Right lung (tissue), 5 donors: ENCODE data around the gene NASP. TPM values are rescaled to one million over a fixed set of nuclear protein-coding genes. Genes with fewer than 3 reads are reported as not detected.
"Not testable (repeated sequence)": the region's sequence is repeated elsewhere in the genome, so short reads cannot be mapped to it uniquely, and the experiment has no call there.

Experiments
- DNase-seq, 2 donors: peaks; one replicate each; pipeline ENCODE4 v3.0.0-alpha.2; 2013
- polyA plus RNA-seq, 5 donors: library from polyadenylated mRNA; unstranded; fragments of 120-200 nt; gene quantifications; one replicate each; pipeline versions ENCODE4 v1.2.1 to v1.2.3, GENCODE V29; 2013; ENCODE audit warnings: inconsistent platforms in 1 of 5, low replicate concordance in 1 of 5; ENCODE audit not compliant: insufficient read length in 5 of 5, insufficient read depth in 1 of 5

The NASP gene
- polyA plus RNA-seq, 5 donors = 270 to 425 (median 352) TPM

DNA sequence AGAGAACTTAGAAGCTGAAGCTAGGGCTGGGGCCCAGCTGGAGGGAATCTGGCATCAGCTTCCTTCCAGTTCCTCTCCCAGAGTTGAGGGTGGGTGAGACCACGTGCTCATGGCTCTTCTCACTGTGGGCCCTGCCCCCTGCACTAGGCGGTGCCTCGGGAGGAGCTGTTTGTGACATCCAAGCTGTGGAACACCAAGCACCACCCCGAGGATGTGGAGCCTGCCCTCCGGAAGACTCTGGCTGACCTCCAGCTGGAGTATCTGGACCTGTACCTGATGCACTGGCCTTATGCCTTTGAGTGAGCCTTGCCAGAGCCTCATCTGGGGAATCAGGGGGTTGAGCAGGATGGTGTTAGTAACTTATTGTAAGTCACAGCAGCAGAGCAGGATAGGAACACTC is 17.1 kb upstream of the NASP start:
- DNase-seq = no peak

DNA sequence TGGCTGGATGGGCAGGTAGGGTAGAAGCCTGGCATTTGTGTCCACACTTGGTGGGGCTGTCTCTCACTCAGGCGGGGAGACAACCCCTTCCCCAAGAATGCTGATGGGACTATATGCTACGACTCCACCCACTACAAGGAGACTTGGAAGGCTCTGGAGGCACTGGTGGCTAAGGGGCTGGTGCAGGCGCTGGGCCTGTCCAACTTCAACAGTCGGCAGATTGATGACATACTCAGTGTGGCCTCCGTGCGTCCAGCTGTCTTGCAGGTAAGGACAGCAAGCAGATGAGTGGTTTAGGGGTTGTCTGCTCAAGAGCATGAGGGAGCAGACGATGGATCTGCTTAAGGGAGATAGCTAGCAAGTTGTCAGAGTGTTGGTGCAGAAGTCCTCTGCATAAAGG is 15.9 kb upstream of the NASP start:
- no peak for DNase-seq

DNA sequence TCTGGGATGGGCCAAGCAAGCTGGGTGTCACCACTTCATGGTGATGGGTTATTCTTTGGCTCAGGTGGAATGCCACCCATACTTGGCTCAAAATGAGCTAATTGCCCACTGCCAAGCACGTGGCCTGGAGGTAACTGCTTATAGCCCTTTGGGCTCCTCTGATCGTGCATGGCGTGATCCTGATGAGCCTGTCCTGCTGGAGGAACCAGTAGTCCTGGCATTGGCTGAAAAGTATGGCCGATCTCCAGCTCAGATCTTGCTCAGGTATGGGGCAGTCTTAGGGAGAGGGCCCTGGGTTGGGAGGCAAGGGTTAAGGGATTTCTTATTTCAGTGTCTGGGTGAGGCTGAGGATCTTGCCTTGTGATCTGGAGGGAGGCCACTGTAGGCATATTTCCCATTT is 15.4 kb upstream of the NASP start:
- DNase-seq = no peak

DNA sequence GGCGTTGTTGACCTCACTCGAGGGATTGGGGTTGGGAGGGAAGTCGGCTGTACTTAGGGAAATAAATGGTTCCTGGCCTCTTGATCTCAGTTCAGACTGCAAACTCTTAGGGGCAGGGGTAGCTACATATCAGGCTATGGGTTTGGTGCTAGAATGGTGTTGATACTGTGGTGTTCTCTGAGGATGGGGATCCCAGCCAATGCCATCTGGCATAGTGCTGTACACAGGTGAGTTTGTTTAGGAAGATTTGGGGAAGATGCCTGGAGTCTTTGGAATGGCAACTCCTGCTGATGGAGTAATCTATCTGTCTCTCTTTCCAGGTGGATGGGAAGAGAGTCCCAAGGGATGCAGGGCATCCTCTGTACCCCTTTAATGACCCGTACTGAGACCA is 14.3 kb upstream of the NASP start:
- DNase-seq = no peak

DNA sequence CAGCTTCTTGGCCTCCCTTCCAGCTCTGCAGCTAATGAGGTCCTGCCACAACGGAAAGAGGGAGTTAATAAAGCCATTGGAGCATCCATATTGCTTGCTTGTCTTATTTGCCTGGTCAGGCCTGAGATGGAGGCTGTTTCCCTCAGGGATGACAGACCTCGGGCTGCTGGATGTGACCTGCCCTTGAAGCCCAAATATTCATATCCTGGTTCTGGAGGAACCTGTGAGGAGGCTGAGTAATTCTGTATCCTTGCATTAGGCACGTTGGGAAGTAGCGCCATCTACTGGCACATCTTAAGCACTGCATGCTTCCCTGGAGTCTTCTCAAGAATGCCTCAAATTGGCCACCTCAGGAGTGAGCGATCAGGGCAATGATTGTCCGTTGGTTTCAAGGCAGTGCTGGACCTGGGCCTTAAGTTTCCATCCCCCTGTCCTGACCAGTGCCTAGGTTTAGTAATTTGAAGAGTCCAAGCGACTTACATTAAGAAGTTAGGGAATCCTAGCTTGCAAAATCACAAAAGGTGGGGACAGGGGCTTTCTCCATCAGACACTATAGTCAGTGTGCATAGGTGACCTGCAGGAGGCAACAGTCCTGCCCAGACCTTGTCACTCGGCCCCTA is 13.8 kb upstream of the NASP start:
- DNase-seq = peak; percentile 54 to 59

DNA sequence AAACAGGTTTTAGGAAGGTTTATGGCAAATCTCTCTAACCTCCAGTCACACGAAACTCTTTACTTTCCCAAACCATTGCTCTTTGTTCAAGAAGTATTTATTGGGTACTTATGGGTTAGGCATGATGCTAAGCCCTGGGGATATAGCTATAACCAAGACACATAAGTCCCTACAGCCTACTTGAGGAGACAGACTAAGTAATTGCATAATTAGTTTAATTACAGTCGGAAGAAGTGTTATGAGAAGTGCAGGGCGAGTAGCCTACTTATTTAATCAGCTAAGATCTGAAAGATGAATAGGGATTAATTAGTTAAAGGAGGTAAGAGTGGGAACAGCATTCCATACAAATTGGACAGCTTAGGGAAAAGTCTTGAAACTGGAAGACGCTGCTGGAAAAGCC is 13.2 kb upstream of the NASP start:
- no peak for DNase-seq

DNA sequence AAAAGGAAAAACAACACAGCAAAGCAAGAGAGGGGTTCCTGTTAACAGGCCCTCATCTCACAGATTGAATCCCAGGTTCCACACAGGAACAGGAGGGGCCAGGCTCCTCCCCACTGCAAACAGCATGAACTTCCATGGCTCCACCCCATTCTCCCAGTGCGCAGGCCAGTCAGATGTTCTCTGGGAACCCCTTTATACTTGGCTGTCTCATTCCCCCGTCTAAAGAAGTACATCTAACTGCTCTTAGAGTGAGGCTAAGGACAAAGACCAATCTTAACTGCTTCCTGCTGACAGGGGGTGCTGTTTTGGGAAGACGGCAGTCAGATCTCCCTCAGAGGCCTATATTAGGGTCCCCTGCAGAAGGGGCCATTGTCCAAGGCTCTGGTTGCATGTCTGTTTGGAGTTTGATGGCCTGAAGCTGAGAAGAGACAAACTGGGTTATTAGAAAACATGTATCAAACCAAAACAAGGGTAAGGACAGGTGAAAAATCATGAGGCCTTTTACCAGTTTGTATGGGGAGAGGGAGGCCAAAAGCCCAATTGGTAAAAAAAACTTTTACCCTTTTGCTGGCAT is 10.5 kb upstream of the NASP start:
- no peak for DNase-seq

DNA sequence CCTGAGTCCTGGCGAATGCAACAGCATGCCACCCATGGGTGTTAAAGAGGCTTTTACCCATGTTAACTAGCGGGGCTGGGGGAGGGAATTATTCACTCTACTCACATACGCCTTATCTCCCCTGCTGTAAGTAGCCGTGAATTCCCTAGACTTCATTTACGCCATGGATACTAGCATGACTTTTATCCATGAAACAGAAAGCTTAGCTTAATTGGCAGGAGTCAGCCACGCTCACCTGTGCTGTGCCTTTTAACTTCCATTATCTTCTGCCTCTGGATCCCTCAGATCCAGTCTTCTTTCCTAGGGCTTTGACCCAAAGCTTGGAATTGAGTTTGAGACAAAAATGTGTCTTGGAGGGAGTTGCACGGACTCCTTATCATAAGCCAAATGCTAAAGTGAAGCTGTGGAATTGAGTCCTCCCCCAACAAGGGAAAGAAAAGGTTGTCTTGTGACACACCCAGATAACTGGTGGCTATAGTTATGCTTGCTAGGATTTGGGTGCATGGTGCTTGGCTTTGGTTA is 9.7 kb upstream of the NASP start:
- DNase-seq = no peak

DNA sequence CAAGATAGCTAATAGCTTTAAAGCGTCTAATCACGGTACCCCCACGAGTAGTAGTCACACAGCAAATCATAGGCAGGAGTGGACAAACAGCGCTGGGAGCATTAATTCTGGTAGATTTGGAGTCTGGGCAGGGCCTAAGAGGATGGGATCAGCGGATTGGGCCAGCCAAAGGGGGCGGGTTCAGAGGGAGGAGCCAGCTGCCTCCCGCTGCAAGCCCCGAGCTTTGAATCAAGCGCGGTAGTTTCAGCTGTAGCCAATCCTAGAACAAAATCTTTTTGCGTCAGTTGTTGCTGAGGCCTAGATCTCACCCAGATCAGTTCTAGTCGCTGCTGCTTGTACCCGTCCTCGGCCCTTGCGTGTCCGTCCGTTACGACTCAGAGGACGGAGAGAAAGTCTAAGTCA is 576 bp upstream of the NASP start:
- peak; percentile 94 to 96 for DNase-seq

DNA sequence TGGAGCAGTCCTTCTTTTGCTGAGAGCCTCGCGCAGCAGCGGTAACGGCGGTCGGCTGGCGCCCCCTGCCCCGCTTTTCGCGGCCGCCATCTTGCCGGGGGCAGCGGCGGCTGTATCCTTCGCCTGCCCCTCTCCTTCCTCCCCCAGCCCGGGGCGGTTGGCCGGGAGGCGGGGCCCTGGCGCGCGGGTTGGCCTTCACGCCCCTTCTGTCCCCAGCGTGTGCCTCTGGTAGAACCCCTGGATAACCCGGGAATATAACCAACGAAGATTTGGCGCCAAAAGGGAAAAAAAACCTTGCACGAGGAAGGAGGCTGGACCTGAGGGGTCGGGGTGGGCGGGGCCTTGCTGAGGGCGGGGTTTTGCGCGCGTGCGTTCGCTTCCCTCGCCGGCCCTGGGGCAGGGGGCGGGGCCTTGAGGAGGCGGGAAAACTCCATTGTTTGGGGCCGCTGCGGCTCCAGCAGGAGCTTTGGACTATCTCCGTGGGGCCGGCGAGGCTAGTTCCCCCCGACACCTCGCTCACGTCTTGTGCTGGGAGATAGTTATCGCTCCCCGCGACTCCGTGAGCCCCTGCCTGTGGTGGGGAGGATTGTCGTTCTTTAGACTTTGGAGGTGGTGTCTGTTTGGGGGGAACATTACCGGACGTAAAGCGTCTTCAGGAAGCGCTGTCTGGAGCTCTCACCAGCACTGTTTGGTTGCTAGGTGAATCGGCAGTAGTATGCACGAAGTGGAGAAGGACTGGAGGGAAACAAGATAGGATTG is 689 bp downstream of the NASP start:
- peak; percentile 88 to 89 for DNase-seq

DNA sequence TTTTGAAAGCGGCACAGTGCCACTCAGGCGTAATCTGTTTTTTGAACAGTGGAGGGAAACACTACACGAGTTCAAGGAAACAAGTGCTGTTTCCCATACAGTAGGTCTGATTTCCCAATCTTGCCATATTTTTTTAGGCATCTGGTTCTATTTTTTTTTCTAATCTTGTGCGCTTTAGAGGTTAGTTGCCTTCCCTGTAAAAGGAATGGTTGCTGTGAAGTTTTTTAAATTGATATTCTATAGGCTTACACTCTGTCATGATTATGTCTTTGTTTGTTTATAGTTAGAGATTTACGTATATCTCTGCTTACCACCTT is 1.2 kb downstream of the NASP start:
- DNase-seq = no peak

DNA sequence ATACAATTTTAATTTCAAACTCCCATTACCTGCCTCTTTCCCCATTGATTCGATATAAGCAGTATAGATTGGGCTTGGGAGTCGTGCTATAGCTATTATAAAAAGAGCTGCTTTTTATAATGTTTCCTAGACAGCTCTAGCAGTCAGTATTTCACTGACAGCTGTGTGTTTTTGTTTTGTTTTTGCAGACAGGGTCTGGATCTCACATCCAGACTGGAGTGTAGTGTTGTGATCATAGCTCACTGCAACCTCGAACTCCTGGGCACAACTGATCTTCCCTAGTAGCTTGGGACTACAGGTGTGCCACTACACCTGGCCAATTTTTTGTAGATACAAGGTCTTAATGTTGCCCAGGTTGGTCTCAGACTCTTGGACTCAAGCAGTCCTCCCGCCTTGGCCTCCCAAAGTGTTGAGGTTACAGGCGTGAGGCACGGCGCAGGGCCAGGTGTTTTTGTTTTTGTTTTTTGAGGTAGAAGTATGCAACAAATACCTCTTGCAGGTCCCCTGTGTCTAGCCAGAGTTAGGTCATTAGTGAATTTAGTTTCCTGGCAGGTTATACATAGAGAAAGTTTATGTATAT is 1.7 kb downstream of the NASP start:
- no peak for DNase-seq

DNA sequence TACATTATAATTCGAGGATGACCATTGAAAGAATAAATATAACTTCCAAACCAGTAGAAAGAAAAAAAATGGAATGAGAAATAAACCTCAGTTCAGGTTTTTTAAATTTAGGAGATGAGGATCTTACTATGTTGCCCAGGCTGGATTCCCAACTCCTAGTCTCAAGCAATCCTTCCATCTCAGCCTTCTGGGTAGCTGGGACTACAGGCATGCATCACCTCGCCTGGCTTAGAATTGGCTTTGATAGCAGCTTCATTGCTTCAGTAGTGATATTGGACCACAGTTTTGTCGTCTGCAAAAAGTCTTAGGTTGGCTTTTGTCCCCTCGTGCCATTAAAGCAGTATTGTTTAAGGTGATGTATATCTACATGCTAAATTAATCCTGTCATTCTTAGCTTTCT is 2.9 kb downstream of the NASP start:
- no peak for DNase-seq

DNA sequence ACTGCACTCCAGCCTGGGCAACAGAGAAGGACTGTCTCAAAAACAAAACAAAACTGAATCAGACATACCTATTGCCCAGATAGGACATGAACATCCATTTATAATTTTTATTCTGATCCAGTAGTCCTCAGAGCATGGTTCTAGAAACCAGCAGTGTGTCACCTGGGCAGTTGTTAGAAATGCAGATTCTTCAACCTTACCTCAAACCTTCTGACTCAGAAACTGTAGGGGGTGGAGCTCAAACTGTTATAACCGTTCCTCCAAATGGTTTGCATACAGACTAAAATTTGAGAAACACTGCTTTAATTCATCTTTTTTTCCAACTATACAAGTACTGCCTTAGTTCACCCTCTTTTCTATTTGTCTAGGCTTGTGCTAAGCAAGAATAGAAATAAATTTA is 6.0 kb downstream of the NASP start:
- no peak for DNase-seq

DNA sequence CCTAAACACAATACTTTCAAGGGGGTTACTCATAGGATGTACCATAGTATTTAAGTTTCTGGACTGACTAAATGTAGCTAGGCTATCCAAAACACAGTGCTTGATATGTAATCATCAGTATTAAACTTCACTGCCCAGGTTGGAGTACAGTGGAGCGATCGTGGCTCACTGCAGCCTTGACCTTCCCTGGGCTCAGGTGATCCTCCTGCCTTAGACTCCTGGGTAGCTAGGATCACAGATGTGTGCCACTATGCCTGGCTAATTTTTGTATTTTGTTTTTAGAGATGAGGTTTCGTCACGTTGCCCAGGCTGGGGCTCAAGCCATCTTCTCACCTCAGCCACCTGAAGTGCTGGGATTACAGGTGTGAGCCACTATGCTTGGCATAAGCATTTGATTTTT is 10.6 kb downstream of the NASP start:
- DNase-seq = no peak

DNA sequence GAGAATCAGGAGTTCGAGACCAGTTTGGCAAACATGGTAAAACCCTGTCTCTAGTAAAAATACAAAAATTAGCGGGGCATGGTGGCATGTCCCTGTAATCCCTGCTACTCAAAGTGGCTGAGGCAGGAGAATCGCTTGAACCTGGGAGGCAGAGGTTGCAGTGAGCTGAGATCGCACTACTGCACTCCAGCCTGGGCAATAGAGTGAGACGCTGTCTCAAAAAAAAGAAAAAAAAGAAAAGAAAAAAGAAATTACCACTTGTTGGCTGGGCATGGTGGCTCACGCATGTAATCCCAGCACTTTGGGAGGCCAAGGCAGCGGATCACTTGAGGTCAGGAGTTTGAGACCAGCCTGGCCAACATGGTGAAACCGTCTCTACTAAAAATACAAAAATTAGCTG is 12.9 kb downstream of the NASP start:
- DNase-seq = not testable (repeated sequence)

DNA sequence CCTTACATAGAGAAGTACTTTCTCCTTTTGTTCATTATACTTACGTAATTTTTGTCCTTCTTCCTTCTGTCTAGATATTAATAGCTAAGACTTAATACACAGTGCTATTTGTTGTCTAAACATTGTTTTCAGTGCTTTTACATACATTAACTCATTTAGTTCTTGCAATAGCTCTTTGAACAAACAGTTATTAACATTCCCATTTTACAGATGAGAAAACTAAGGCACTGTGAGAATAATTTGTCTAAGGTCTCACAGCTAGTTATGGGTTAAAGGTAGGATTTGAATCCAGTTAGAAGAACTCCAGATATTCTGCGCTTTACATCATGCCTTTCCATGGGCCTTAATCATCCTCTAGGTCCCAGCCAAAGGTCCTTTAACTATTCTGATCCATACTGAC is 20.4 kb downstream of the NASP start:
- no peak for DNase-seq

DNA sequence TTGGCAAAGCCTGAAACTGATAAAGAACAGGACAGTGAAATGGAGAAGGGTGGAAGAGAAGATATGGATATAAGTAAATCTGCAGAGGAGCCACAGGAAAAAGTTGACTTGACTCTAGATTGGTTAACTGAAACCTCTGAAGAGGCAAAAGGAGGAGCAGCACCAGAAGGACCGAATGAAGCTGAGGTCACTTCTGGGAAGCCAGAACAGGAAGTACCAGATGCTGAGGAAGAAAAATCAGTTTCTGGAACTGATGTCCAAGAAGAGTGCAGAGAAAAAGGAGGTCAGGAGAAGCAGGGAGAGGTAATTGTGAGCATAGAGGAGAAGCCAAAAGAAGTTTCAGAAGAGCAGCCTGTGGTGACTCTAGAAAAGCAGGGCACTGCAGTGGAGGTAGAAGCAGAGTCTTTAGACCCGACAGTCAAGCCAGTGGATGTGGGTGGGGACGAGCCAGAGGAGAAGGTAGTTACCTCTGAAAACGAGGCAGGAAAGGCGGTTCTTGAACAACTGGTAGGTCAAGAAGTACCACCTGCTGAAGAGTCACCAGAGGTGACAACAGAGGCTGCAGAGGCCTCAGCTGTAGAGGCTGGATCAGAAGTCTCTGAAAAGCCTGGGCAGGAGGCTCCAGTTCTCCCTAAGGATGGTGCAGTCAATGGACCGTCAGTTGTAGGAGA is 23.7 kb downstream of the NASP start:
- no peak for DNase-seq

DNA sequence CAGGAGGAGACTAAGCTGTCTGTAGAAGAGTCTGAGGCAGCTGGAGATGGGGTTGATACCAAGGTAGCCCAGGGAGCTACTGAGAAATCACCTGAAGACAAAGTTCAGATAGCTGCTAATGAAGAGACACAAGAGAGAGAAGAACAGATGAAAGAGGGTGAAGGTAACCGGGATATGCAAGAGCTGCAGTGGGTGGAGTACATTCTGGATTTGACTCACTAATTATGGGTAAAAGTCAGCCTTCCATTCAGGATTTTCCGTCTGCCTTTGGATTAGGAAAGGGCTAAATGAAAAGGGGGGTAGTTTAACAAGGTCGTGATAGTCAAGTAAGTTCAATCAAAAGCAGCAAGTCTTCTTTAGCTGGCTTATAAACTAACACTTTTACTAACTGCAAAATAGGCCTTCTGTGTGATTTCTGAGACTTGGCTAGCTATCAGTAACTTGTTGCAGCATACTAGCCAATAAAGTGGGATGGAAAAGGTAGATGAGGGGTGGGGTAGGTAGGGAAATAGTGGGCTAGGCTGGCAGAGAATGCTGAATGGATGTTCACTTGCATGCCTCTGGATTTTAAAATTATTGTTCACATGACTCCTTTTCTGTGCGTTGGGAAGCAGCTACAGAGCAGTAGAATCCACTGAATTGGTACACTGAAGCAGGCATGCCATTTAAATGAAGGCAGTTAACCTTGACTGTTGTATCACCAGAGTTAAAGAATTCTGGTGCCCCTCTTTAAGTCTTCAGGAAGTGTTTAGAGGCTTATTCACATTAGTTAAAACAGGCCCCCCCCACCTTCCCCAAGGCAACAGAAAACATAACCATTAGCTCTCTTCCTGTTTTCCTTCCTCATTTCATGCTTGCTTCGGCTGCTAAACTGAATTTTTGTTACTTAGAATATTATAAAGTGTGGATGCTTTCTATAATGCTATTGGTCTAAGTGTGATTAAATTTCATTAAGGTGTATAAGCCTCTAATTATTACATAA is 24.6 kb downstream of the NASP start:
- no peak for DNase-seq

DNA sequence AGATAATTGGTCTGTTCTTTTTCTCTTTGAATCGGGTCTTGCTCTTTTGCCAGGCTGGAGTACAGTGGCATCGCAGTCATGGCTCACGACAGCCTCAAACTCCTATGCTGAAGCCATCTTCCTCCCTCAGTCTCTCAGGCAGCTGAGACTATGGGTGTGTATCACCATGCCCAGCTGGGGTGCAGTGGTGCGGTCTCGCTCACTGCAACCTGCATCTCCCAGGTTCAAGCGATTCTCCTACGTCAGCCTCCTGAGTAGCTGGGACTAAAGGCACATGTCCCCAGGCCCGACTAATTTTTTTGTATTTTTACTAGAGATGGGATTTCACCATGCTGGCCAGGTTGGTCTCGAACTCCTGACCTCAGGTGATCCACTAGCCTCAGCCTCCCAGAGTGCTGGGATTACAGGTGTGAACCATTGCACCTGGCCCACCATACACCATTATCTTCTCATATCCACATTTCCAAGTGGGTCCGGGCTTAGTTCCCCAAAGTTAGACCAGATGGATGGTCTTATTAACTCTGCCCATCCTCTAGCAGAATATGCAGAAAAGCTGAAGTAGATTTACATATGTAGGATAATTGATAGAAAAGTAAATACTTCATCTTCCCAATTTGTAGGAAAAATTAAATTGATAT is 26.9 kb downstream of the NASP start:
- DNase-seq = no peak
